Omental fat pad (tissue), 4 donors: ENCODE results near the gene DOK5. TPM values are rescaled to one million over a fixed set of nuclear protein-coding genes. Genes with fewer than 3 reads are reported as not detected.
"Not testable (repeated sequence)": the region's sequence is repeated elsewhere in the genome, so short reads cannot be mapped to it uniquely, and the experiment has no call there.

Experiments
- ATAC-seq: fragments of 150-250 bp; one replicate; pipeline ENCODE4 v1.9.1; 2016; ENCODE audit warnings: mild to moderate bottlenecking, moderate library complexity; ENCODE audit not compliant: low FRiP score
- DNase-seq: peaks from one replicate; pipeline ENCODE4 v3.0.0-alpha.2; 2019; ENCODE audit warnings: low spot score
- total RNA-seq, 4 donors: library from RNA; depleted of rRNA; stranded (reverse); fragments of >200 nt; gene quantifications; one replicate each; pipeline ENCODE4 v1.1.0, GENCODE V29; 2016
- TF ChIP-seq, protein P1 (sequence below), 3 donors: fragments of 450-650 bp; IDR thresholded peaks; one replicate each; pipeline ENCODE4 v1.5.1; 2016 to 2017; ENCODE audit warnings: antibody characterized with exemption in 3 of 3, mild to moderate bottlenecking in 3 of 3, moderate library complexity in 2 of 3

DOK5 gene
- total RNA-seq, 4 donors from 2014 or later, result 1.9 to 10.2 (median 2.1) TPM

DNA sequence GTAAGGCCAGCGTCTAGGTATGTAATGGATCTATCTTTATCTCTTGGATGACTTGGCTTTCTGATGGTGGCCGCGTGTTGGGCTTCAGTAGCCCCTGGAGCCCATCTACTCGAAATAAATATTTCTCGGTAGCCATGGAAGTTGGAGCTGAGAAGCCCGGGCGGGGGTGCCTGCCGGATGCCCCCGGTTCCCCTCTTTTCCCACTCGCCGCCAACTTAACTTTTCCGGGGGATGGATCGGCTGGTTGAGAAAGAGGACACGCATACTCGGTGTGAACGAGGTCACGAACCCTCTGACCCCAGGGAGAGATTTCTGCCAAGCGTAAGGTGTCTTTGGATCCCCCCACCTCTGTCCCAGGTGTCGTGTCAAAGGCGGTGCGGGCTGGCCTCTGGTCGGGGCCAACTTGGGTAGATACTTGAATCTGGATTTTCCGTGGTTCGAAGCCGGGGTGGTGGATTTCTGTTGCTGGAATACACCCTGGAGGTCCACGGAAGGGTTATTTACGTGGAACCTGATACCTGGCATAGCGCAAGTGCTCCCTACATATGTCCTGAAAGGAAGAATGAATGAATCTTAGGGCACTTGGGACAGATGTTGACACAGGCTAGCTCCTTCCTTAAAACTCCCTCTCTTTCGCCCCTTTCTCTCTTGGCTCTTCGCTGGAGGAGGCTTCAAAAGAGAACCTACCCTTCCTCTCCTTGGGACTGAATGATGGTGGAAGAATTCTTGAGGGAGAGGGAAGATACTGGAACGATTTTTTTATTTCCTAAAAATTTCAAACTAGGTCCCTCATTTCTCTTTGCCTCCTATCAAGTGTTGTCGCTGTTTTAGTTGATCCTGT, 996 bp downstream of the DOK5 start:
- ATAC-seq (no peak), DNase-seq (no peak)
- TF ChIP-seq, protein P1, sequence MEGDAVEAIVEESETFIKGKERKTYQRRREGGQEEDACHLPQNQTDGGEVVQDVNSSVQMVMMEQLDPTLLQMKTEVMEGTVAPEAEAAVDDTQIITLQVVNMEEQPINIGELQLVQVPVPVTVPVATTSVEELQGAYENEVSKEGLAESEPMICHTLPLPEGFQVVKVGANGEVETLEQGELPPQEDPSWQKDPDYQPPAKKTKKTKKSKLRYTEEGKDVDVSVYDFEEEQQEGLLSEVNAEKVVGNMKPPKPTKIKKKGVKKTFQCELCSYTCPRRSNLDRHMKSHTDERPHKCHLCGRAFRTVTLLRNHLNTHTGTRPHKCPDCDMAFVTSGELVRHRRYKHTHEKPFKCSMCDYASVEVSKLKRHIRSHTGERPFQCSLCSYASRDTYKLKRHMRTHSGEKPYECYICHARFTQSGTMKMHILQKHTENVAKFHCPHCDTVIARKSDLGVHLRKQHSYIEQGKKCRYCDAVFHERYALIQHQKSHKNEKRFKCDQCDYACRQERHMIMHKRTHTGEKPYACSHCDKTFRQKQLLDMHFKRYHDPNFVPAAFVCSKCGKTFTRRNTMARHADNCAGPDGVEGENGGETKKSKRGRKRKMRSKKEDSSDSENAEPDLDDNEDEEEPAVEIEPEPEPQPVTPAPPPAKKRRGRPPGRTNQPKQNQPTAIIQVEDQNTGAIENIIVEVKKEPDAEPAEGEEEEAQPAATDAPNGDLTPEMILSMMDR (IDR thresholded peaks at IDR 0.05), result no peak

DNA sequence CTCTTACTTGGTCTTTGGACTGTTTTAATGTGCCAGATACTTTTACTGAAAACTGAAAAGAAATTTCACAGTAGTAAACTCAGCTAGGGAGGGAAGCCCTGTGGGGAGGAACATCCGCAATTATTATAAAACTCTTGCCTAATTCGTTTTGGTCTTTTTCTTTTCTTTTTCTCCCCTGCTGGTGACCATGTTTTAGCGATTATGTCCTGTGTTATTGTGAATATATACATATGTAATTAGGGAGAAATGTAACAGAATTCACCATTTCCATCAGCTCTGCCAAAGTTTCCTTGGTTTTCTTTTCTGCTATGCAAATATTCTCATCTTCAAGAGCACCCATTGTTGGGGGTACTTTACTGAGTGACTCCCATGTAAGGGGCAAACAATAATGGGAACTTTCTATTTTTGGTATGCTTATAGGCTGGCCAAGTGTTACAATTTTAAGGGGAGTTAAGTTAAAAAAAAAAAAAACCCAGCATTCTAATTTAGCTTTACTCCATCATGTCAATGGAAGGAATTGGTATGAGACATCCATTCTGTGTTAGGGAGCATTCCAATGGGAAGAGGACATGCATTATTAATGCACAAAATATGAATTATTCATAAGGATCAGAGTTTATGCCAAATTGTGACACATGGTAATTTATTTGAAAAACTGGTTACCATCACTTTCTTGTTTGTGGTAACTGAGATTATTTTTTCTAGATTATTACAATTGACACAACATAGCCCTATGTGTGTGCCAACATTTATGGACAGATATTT, 2.0 kb downstream of the DOK5 start:
- no peak for ATAC-seq
- TF ChIP-seq, protein P1 (IDR thresholded peaks at IDR 0.05), result no peak

DNA sequence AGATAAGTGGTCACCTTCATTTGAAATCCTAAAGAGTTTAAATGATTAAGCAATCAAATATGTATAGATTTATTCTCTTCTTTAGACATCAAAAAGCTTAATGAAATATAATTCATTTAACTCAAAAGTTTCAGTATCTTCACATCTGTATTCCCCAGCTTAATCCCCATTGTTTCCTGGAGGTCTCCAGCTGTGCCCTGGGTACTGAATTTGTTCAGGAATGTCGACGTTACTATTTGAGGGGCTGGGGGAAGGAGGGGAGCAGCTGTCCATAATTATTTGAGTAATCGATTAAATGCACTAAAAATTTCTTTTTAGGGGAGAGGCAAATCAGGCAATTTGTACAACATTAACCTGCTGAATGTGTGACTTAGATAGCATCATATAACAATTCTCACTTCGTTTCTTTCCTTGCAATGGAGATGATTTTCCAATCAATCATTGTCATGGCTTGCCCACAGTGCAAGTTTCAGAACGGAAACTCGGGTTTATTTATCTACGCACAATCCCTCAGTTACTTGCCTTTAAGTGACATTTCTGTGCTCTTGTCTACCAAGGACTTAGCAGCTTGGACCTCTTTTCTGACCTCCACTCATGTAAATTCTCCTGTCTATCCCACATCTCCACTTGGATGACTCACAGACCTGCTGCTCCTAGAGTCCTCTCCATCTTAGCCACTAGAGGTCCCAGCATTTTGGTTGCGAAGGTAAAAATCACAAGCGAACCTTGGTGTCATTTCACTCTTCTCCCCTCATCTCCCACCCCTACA, 3.9 kb downstream of the DOK5 start:
- TF ChIP-seq, protein P1 (IDR thresholded peaks at IDR 0.05), result no peak
- no peak for DNase-seq
- no peak for ATAC-seq

More for the DNA sequence above, 2.0 kb downstream of the DOK5 start:
- DNase-seq, result no peak

DNA sequence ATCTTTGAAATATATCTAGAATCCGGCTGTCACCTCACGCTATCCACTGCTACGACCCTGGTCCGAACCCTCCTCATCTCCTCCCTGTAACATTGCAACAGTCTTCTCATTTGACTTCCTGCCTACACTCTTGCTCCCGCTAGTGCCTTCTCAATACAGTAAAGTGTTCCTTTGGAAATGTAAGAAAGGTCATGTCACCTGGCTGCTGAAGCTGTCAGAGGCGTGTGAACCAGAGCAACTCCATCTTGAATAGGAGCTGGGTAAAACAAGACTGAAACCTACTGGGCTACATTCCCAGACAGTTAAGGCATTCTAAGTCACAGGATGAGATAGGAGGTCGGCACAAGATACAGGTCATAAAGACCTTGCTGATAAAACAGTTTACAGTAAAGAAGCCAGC, 4.5 kb downstream of the DOK5 start:
- ATAC-seq, DNase-seq: not testable (repeated sequence)

DNA sequence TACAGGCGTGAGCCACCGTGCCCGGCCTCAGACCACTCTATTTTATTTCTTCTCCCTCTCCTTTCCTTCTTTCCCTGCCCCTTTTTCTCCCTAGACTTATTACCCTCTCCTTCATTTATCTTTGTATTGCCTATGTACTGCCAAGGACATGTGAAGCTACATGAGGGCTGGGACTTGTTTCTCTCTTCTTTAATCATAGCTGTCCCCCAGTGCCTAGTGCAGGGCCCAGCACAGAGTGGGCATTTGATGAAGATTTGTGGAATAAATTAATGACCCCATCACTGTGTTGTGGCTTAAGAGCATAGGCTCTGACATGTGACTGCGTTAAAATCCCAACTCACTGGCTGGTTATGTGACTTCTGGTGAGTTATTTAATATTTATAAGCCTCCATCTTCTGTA, 6.0 kb downstream of the DOK5 start:
- no peak for DNase-seq
- TF ChIP-seq, protein P1 (IDR thresholded peaks at IDR 0.05), result no peak

DNA sequence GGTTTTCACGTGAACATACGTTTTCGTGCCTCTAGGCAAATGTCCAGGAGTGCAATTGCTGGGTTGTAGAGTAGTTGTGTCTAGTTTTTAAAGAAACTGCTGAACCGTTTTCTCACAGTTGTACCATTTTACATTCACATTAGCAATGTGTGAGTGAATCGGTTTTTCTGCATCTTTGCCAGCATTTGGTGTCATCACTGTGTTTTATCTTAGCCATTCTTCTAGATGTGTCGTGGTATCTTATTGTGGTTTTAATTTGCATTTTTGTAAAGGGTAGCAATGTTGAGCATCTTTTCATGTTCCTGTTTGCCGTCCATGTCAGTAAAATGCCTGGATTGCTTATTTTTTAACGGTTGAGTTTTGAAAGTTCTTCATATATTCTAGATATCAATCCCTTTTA, 10.2 kb downstream of the DOK5 start:
- TF ChIP-seq, protein P1 (IDR thresholded peaks at IDR 0.05), result no peak
- DNase-seq, result no peak
- no peak for ATAC-seq

More for the DNA sequence above, 6.0 kb downstream of the DOK5 start:
- no peak for ATAC-seq

DNA sequence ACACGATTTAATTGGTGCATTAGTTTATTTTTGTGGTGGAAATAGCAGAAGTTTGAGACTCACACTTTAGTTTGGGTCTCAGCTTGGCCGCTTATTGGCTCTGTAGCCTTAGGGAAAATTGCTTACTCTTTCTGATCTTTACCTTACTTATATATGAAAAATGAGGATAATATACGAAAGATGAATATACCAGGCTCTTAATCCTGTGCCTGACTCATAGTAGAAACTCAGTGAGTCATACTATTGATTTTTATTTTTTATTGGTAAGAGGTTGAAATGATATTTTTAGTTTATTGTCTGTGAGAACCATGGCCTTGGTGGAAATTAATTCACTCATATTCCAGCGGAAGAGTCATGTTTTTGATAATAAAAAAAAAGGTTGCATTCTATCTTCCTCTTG, 11.2 kb downstream of the DOK5 start:
- ATAC-seq (no peak), DNase-seq (no peak)
- TF ChIP-seq, protein P1 (IDR thresholded peaks at IDR 0.05), result no peak
